WI38 (cell line): ENCODE data around the gene BSN.

Experiments used
- H3K4me3 ChIP-seq: 2 replicates; pipeline ENCODE4 v1.5.1; 2011; ENCODE audit warnings: low read depth, mild to moderate bottlenecking, control low read depth, low read length
- TF ChIP-seq, protein P1 (sequence below): IDR thresholded peaks from 2 replicates; pipeline ENCODE4 v1.5.1; 2012; ENCODE audit warnings: low read depth, mild to moderate bottlenecking, control low read depth, low read length

Gene BSN

DNA sequence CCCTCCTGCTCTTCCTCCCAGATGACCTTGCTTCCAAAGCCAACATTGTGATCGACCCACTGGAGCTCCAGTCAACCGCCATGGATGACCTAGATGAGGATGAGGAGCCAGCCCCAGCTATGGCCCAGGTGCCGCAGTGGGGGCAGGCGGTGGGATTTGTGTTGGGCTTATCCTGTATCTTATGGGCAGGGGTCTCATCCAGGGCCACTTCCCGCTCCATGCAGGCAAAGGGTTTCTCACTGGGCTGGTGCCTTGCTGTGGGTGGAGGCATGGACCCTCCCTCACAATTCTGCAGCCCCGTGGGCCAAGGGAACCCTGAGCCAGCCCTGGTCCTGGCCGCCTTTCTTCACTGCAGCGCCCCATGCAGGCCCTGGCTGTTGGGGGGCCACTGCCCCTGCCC is 150.4 kb downstream of the BSN start:
- no peak overlapping the region for H3K4me3 ChIP-seq
- TF ChIP-seq, protein P1, sequence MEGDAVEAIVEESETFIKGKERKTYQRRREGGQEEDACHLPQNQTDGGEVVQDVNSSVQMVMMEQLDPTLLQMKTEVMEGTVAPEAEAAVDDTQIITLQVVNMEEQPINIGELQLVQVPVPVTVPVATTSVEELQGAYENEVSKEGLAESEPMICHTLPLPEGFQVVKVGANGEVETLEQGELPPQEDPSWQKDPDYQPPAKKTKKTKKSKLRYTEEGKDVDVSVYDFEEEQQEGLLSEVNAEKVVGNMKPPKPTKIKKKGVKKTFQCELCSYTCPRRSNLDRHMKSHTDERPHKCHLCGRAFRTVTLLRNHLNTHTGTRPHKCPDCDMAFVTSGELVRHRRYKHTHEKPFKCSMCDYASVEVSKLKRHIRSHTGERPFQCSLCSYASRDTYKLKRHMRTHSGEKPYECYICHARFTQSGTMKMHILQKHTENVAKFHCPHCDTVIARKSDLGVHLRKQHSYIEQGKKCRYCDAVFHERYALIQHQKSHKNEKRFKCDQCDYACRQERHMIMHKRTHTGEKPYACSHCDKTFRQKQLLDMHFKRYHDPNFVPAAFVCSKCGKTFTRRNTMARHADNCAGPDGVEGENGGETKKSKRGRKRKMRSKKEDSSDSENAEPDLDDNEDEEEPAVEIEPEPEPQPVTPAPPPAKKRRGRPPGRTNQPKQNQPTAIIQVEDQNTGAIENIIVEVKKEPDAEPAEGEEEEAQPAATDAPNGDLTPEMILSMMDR = no peak

DNA sequence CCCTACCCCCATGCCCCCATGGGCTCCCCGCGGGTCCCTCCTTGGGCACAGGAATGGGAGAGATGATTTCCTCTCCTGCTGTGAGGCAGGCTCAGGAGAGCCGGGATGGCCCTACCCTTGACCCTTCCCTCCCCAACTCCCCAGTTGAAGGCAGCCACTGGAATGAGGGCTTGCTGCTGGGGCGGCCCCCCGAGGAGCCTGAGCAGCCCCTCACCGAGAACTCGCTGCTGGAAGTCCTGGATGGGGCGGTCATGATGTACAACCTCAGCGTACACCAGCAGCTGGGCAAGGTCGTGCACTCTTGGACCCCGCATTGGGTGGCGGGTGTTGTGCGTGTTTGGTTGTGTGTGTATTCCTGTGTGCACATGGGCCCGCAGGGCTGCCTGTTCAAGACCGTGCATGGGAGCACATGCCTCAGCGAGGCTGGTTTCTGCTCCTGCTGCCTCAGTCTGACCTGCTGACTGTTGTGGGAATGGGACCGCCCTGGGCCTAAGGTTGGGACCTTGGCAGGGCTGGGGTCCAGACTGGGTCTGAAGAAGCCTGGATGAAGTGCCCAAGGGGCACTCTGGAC is 151.2 kb downstream of the BSN start:
- H3K4me3 ChIP-seq = no peak overlapping the region
- TF ChIP-seq, protein P1 = no peak

DNA sequence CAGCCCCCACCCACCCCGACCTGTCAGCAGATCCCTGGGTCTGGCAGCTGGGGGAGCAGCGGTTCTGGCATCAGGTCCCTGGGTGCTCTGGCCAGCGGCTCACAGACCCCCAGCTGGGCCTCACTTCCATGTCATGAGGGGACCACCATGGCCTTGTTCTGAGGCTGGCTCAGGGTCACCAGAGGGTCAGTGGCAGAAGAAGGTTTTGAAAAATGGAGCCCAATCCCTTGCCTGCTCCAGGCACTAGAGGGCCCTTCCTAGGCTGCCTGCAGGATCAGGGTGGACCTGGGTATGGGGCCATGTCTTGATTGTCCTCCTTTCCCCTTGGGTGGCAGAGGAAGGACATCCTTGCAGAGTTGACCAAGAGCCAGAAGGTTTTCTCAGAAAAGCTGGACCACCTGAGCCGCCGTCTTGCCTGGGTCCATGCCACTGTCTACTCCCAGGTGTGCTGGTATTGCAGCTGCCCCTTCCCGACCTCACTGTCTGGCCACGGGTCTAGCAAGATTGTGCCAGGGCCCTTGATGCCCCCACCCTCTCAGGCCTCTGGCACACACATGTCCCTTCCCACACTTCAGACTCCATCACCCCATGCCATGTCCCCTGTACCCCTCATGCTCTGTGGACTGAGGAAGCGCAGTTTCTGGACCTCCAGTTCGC is 152.3 kb downstream of the BSN start:
- no peak overlapping the region for H3K4me3 ChIP-seq
- TF ChIP-seq, protein P1 = no peak

DNA sequence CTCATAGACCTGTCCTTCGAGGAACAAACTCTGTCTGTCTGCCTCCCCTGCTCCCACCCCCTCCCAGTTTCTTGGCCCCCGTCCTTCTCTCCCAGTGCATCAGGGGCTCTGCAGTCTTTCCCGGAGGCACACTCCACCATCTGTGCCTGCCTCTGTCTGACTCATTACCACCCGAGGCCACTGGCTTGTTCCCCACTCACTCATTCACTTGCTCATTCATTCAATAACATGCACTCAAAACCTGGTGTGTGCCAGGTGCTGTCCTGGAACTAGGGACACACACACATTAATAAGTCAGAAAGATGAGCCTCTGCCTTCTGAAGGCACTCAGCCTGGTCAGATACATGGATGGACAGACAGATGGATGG is 152.8 kb downstream of the BSN start:
- TF ChIP-seq, protein P1 = no peak
- no peak overlapping the region for H3K4me3 ChIP-seq

DNA sequence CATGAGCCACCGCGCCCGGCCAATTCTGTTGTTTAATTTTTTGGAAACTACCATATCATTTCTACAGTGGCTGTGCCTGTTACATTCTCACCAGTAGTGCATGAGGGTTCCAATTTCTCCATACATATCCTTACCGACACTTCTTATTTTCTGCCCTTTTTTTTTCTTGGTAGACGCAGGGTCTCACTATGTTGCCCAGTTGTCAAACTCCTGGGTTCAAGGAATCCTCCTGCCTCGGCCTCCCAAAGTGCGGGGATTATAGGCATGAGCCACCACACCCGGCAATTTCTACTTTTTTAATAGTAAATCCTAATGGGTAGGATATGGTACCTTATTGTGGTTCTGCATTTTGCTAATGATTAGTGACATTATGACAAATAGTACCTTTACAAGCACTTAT is 155.6 kb downstream of the BSN start:
- TF ChIP-seq, protein P1 = no peak
- H3K4me3 ChIP-seq = no peak overlapping the region

DNA sequence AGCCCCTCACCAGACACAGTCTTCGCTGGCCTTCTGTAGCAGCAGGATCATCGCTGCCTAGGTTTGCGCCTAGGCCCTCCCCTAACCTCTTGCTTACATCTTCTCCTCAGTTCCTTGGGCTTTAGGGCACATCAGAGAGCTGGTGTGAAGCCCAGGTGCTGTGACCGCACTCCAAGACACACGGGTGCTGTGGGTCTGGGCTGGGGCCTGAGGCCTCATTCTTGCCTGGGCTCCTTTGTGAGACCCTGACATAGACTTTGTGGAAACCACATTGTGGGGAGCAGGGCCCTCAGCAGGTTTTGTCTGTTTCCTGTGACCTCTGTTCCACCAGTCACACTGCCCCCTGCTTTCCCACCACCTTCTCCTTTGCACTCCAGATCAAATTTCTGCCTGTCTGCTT is 157.2 kb downstream of the BSN start:
- TF ChIP-seq, protein P1 = no peak
- H3K4me3 ChIP-seq = no peak overlapping the region

GRCh38 chr3:49712166-49712565 is 157.9 kb downstream of the BSN start:
- no peak overlapping the region for H3K4me3 ChIP-seq
- TF ChIP-seq, protein P1 = no peak
